Mesothelial cell of epicardium (in vitro differentiated cells): ENCODE results near the gene TMEM234. TPM values are rescaled to one million over a fixed set of nuclear protein-coding genes. Genes with fewer than 3 reads are reported as not detected.

Experiments
- DNase-seq, 2 experiments: peaks; one replicate each; pipeline ENCODE4 v3.0.0; 2021; ENCODE audit warnings: low spot score in 2 of 2; ENCODE audit not compliant: unreplicated experiment in 2 of 2
- H3K27ac Mint-ChIP-seq: 2 replicates; pipeline ENCODE4 v1.8.0; 2021; ENCODE audit warnings: mixed read lengths
- H3K27me3 Mint-ChIP-seq: 2 replicates; pipeline ENCODE4 v1.8.0; 2021; ENCODE audit warnings: low read depth, mixed read lengths
- H3K36me3 Mint-ChIP-seq: 2 replicates; pipeline ENCODE4 v1.8.0; 2021; ENCODE audit warnings: mixed read lengths
- H3K4me1 Mint-ChIP-seq: 2 replicates; pipeline ENCODE4 v1.8.0; 2021; ENCODE audit warnings: mixed read lengths
- H3K4me3 Mint-ChIP-seq: 2 replicates; pipeline ENCODE4 v1.8.0; 2021; ENCODE audit warnings: mild to moderate bottlenecking, moderate library complexity, mixed read lengths
- H3K9me3 Mint-ChIP-seq: 2 replicates; pipeline ENCODE4 v1.8.0; 2021; ENCODE audit warnings: mixed read lengths
- CTCF ChIP-seq: fragments of 200-600 bp; sonication (generic); IDR thresholded peaks from one replicate; pipeline ENCODE4 v1.5.0; 2021; ENCODE audit warnings: antibody characterized with exemption; ENCODE audit not compliant: unreplicated experiment
- total RNA-seq: library from RNA; stranded (reverse); gene quantifications from 3 replicates; pipeline ENCODE4 v1.2.1, GENCODE V29; 2021

Gene TMEM234
- total RNA-seq, 1 donor from 2014 or later = 32.9 TPM

- DNase-seq = no peak
- no peak for TF ChIP-seq CTCF
- H3K36me3 Mint-ChIP-seq = peaks cover 48% of the 10 kb centered on the region
- H3K27me3 Mint-ChIP-seq = no peaks in the 10 kb centered on the region
- no peak overlapping the region for H3K4me3 Mint-ChIP-seq
- H3K27ac Mint-ChIP-seq = no peak overlapping the region
- no peaks in the 10 kb centered on the region for H3K9me3 Mint-ChIP-seq
- no peaks in the 10 kb centered on the region for H3K4me1 Mint-ChIP-seq
Observed at GRCh38 chr1:32170991-32171390, 51.2 kb downstream of the TMEM234 start.

Other genes with a start within 250 kb of the TMEM234 start
- 244 to 246 TPM (median 245 TPM) in 3 replicates for gene KHDRBS1, start 208.5 kb downstream of the TMEM234 start, total RNA-seq
- gene TMEM39B, start 149.4 kb downstream of the TMEM234 start, total RNA-seq = 23.5 to 27.3 TPM (median 26.2 TPM) in 3 replicates
- 67.5 to 70.5 TPM (median 68.7 TPM) in 3 replicates for gene KPNA6, start 114.3 kb downstream of the TMEM234 start, total RNA-seq
- 56.6 to 59.7 TPM (median 57.2 TPM) in 3 replicates for gene TXLNA, start 42.7 kb downstream of the TMEM234 start, total RNA-seq
- 21.6 to 24.9 TPM (median 24.6 TPM) in 3 replicates for gene CCDC28B, start 21.8 kb downstream of the TMEM234 start, total RNA-seq
- 3.1 to 3.8 TPM (median 3.3 TPM) in 3 replicates for gene IQCC, start 16.7 kb downstream of the TMEM234 start, total RNA-seq
- gene DCDC2B, start 13.3 kb downstream of the TMEM234 start, total RNA-seq = 0.11 TPM in 1 of 3 replicates, not detected in the others
- 143 to 147 TPM (median 146 TPM) in 3 replicates for gene EIF3I, start 54 bp upstream of the TMEM234 start, total RNA-seq
- gene FAM167B, start 24.9 kb upstream of the TMEM234 start, total RNA-seq = 1.8 to 2.9 TPM (median 2.3 TPM) in 3 replicates
- gene LCK, start 28.9 kb upstream of the TMEM234 start, total RNA-seq = 1.4 to 1.8 TPM (median 1.5 TPM) in 3 replicates
- 122 to 131 TPM (median 127 TPM) in 3 replicates for gene HDAC1, start 69.7 kb upstream of the TMEM234 start, total RNA-seq
- gene MARCKSL1, start 113.9 kb upstream of the TMEM234 start, total RNA-seq = 487 to 496 TPM (median 495 TPM) in 3 replicates
- gene FAM229A, start 140.1 kb upstream of the TMEM234 start, total RNA-seq = 12.5 to 12.9 TPM (median 12.5 TPM) in 3 replicates
- gene TSSK3, start 140.2 kb upstream of the TMEM234 start, total RNA-seq = 6.6 to 8.1 TPM (median 7.8 TPM) in 3 replicates
- gene BSDC1, start 172.1 kb upstream of the TMEM234 start, total RNA-seq = 73.4 to 74.8 TPM (median 74.6 TPM) in 3 replicates
- gene ZBTB8B, start 242.7 kb upstream of the TMEM234 start, total RNA-seq = 3.4 to 3.6 TPM (median 3.5 TPM) in 3 replicates